GM12878 (cell line): Measurements from ENCODE around the gene NUPR1. TPM values are rescaled to one million over a fixed set of nuclear protein-coding genes. Genes with fewer than 3 reads are reported as not detected.
A peak's percentile ranks its signal among the peaks of the same experiment; 100 is the strongest.

Experiments used
- ATAC-seq: fragments of 200-7000 bp; cut with Tn5 transposase; 3 replicates; pipeline ENCODE4 v1.9.1; 2020; ENCODE audit warnings: mild to moderate bottlenecking, moderate library complexity
- BruUV-seq: library from RNA; stranded (reverse); fragments of 400-500 nt; replicated peaks from 2 replicates; lab custom pipeline; 2021; lab: Mats Ljungman, UMichigan
- CTCF ChIA-PET: fragments of 300-600 bp; sonication (Branson Sonifier 250); formaldehyde crosslinking; extraction: SDS; loops from one replicate; lab custom pipeline; 2021; ENCODE audit warnings: inconsistent platforms; lab: Yijun Ruan, JAX
- POLR2A ChIA-PET: fragments of 350-600 bp; formaldehyde crosslinking; extraction: SDS; loops from one replicate; lab custom pipeline; 2021; ENCODE audit warnings: inconsistent platforms; lab: Charles Lee
- RAD21 ChIA-PET: fragments of 300-600 bp; sonication (Branson Sonifier 250); formaldehyde crosslinking; loops from one replicate; lab custom pipeline; 2023; ENCODE audit warnings: antibody characterized with exemption; ENCODE audit not compliant: unreplicated experiment; lab: Charles Lee
- SMC1A ChIA-PET: fragments of 300-600 bp; sonication (Branson Sonifier 250); formaldehyde crosslinking; loops from one replicate; lab custom pipeline; 2023; ENCODE audit not compliant: unreplicated experiment, uncharacterized antibody; lab: Charles Lee
- DNase-seq: peaks from one replicate; pipeline ENCODE4 v3.0.0-alpha.2; 2011; ENCODE audit warnings: low read depth, low spot score
- FAIRE-seq: peaks from 3 replicates; lab custom pipeline; 2011; peaks lifted over from hg19 to GRCh38; lab: Jason Lieb, UNC
- H2AFZ ChIP-seq: 2 replicates; pipeline ENCODE4 v1.6.0; 2011; ENCODE audit warnings: low read depth, low read length, control low read depth; ENCODE audit not compliant: control insufficient read depth
- H3K27ac ChIP-seq: 2 replicates; pipeline ENCODE4 v1.5.1; 2011; ENCODE audit warnings: control low read depth; ENCODE audit not compliant: control insufficient read depth, insufficient read depth
- H3K27me3 ChIP-seq, 2 experiments: replicated peaks in 1 of 2; 2 replicates each; pipeline versions ENCODE4 v1.6.0 to v1.6.1; 2011; ENCODE audit warnings: low read length in 1 of 2; ENCODE audit not compliant: control insufficient read depth in 2 of 2, insufficient read depth in 2 of 2
- H3K36me3 ChIP-seq, 2 experiments: 2 replicates each; pipeline ENCODE4 v1.5.1; 2011; ENCODE audit warnings: low read length in 1 of 2; ENCODE audit not compliant: control insufficient read depth in 2 of 2, insufficient read depth in 2 of 2
- H3K4me1 ChIP-seq: 2 replicates; pipeline ENCODE4 v1.6.1; 2011; ENCODE audit warnings: mild to moderate bottlenecking, low read length, moderate library complexity, mixed read lengths; ENCODE audit not compliant: control insufficient read depth, insufficient read depth
- H3K4me2 ChIP-seq: 2 replicates; pipeline ENCODE4 v1.6.0; 2011; ENCODE audit warnings: control low read depth; ENCODE audit not compliant: control insufficient read depth, insufficient read depth
- H3K4me3 ChIP-seq: fragments of 200-600 bp; sonication (generic); 2 replicates; pipeline ENCODE4 v1.5.1; 2016
- H3K79me2 ChIP-seq: 2 replicates; pipeline ENCODE4 v1.6.0; 2011; ENCODE audit warnings: low read length; ENCODE audit not compliant: control insufficient read depth, insufficient read depth
- H3K9ac ChIP-seq: 2 replicates; pipeline ENCODE4 v1.8.0; 2011; ENCODE audit warnings: low read length, control low read depth, mixed read lengths; ENCODE audit not compliant: control insufficient read depth, insufficient read depth
- H3K9me3 ChIP-seq: replicated peaks from 3 replicates; pipeline ENCODE4 v1.5.1; 2011; ENCODE audit warnings: mild to moderate bottlenecking, low read length; ENCODE audit not compliant: control insufficient read depth, insufficient read depth
- H4K20me1 ChIP-seq: 2 replicates; pipeline ENCODE4 v1.6.0; 2011; ENCODE audit not compliant: control insufficient read depth, insufficient read depth
- MLLT1 ChIP-seq: fragments of 450-650 bp; IDR thresholded peaks from 2 replicates; pipeline ENCODE4 v1.6.1; 2016; ENCODE audit warnings: mild to moderate bottlenecking
- WGBS: methylation state at CpG from one replicate; pipeline ENCODE4 v1.1.6; 2016; ENCODE audit warnings: low lambda C conversion rate; ENCODE audit not compliant: insufficient replicate concordance, insufficient coverage; ENCODE audit errors: missing lambda C conversion rate; 5-methylcytosine and 5-hydroxymethylcytosine counted together
- in situ Hi-C: fragments of 300-500 bp; cut with MboI; formaldehyde crosslinking; loops from 9 replicates; pipeline ENCODE4 v1.14.3; 2018; ENCODE audit warnings: mixed read lengths
- intact Hi-C: fragments of 100-400 bp; cut with micrococcal nuclease; formaldehyde crosslinking; loops from one replicate; pipeline ENCODE4 v1.14.2; 2022; ENCODE audit not compliant: unreplicated experiment
- polyA plus RNA-seq, 11 experiments: library from polyadenylated mRNA; depleted of rRNA in 4 of 11; unstranded in 6 of 11; stranded (reverse) in 5 of 11; fragments of >200 nt; fragmentation: Nextera tagmentation in 4 of 11; fragmentation: Illumina TruSeq in 1 of 11; extraction: Ambion mirVana in 4 of 11; extraction: Trizol in 1 of 11; gene quantifications; 1 replicate in 1 of 11; 2 replicates in 10 of 11; pipeline versions ENCODE4 v1.2.1 to v1.2.3, GENCODE V29; 2011 to 2016; ENCODE audit warnings: inconsistent platforms in 2 of 11, missing spikeins in 2 of 11, low read depth in 1 of 11
- total RNA-seq, 4 experiments: library from RNA; depleted of rRNA in 3 of 4; stranded (reverse); fragments of >200 nt in 3 of 4; fragmentation: Illumina TruSeq in 1 of 4; extraction: Trizol in 1 of 4; gene quantifications; 2 replicates each; pipeline versions ENCODE4 v1.2.1 to v1.2.3, GENCODE V29; 2013 to 2021
- TF ChIP-seq, protein P1 (sequence below): fragments of 150-350 bp; IDR thresholded peaks from 2 replicates; pipeline ENCODE4 v1.6.1; 2016; ENCODE audit warnings: low read depth, low read length
- TF ChIP-seq, protein P2 (sequence below): IDR thresholded peaks from 2 replicates; pipeline ENCODE4 v1.6.1; 2011; ENCODE audit warnings: borderline replicate concordance, low read depth, mild to moderate bottlenecking, moderate library complexity, low read length; ENCODE audit not compliant: insufficient read depth, poor library complexity, severe bottlenecking

The NUPR1 gene
- total and polyA plus RNA-seq, 10 of the 15 experiments (the other 5 are each of a cell fraction or from before 2014, with no cell fraction given) = 0.04 to 0.78 (median 0.17) TPM; not detected in 2

DNA sequence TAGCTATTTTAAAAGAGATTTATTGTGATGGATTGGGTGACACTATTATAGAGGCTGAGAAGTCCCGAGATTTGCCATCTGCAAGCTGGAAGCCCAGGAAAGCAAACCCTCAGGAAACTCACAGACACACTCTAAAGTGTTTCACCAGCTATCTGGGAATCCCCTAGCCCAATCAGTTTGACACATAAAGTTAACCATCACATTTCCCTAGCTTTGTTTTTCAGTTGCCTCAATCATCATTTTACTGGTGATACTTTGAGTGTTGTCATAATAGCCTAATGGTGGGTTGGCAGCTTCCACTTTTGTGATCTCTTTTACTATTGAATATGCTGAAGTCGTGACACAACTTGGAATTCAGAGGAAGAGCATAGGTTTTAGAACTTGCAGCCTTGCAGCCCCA lies 16.8 kb upstream of the NUPR1 start (continued):
- TF ChIP-seq, protein P1, sequence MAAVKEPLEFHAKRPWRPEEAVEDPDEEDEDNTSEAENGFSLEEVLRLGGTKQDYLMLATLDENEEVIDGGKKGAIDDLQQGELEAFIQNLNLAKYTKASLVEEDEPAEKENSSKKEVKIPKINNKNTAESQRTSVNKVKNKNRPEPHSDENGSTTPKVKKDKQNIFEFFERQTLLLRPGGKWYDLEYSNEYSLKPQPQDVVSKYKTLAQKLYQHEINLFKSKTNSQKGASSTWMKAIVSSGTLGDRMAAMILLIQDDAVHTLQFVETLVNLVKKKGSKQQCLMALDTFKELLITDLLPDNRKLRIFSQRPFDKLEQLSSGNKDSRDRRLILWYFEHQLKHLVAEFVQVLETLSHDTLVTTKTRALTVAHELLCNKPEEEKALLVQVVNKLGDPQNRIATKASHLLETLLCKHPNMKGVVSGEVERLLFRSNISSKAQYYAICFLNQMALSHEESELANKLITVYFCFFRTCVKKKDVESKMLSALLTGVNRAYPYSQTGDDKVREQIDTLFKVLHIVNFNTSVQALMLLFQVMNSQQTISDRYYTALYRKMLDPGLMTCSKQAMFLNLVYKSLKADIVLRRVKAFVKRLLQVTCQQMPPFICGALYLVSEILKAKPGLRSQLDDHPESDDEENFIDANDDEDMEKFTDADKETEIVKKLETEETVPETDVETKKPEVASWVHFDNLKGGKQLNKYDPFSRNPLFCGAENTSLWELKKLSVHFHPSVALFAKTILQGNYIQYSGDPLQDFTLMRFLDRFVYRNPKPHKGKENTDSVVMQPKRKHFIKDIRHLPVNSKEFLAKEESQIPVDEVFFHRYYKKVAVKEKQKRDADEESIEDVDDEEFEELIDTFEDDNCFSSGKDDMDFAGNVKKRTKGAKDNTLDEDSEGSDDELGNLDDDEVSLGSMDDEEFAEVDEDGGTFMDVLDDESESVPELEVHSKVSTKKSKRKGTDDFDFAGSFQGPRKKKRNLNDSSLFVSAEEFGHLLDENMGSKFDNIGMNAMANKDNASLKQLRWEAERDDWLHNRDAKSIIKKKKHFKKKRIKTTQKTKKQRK = no peak
- TF ChIP-seq, all 136 proteins: peak for 7

DNA sequence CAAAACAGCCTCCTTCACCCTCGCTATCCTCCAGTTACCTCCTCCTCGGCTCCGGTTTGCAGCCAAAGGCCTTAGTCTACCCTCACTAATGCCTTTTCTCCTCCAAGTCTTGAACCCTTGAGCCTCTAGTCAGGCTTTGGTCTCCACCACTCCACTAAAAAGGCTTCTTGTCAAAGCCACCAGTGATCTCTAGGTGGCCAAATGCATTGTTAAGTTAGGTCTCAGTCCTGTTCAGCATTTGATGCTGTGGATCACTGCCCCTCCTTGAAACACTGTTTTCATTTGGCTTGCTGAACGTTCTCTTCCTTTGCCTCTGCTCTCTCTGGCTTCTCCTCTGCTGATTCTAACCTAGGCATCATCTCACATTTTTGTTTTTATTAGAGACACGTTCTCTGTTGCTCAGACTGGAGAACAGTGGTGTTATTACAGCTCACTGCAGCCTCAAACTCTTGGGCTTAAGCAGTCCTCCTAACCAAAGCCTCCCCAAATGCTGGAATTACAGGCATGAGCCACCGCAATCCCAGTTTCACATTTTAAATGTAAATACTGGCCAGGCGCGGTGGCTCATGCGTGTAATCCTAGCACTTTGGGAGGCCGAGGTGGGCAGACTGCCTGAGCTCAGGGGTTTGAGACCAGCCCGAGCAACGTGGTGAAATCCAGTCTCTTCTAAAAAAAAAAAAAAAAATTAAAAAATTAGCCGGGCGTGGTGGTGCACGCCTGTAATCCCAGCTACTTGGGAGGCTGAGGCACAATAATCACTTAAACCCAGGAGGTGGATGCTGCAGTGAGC lies 16.1 kb upstream of the NUPR1 start:
- ATAC-seq (peak; percentile 10), DNase-seq (no peak), FAIRE-seq (peak; percentile 75)
- peaks cover 17% of the 10 kb centered on the region for H3K4me1 ChIP-seq
- H3K4me3 ChIP-seq = peak overlapping the region; percentile 79
- TF ChIP-seq, protein P2, sequence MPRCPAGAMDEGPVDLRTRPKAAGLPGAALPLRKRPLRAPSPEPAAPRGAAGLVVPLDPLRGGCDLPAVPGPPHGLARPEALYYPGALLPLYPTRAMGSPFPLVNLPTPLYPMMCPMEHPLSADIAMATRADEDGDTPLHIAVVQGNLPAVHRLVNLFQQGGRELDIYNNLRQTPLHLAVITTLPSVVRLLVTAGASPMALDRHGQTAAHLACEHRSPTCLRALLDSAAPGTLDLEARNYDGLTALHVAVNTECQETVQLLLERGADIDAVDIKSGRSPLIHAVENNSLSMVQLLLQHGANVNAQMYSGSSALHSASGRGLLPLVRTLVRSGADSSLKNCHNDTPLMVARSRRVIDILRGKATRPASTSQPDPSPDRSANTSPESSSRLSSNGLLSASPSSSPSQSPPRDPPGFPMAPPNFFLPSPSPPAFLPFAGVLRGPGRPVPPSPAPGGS = no peak
- peak; percentile 31; the same call in 1 of the 2 replicates for TF ChIP-seq MLLT1
- no TSS peak for BruUV-seq
- peak overlapping the region; percentile 33 for H3K9ac ChIP-seq
- intact Hi-C loops (loop anchor here (5.0 kb wide), 1 partner anchor 63 kb away; the partner anchor contains the start of genes APOBR and CLN3), in situ Hi-C loops (loop anchor here (5.0 kb wide), 1 partner anchor 38 kb away; no protein-coding TSS in a partner anchor)
- peak overlapping the region; percentile 69 for H3K4me2 ChIP-seq
- no peaks in the 10 kb centered on the region for H3K27me3 ChIP-seq
- H2AFZ ChIP-seq = peak overlapping the region; percentile 54
- ChIA-PET CTCF (interaction anchor here (0.7 to 1.8 kb wide), 3 partner anchors 45 to 230 kb away, joined by 3 to 4 read pairs (median 3); no protein-coding TSS in a partner anchor), SMC1A (interaction anchor here (0.7 to 1.2 kb wide), 3 partner anchors 12 to 63 kb away, joined by 3 read pairs; partner anchors contain the start of gene CLN3), RAD21 (interaction anchor here (1.4 to 2.9 kb wide), 2 partner anchors 62 to 63 kb away, joined by 4 to 7 read pairs; partner anchors contain the start of gene CLN3), POLR2A (interaction anchor here (0.9 kb wide), 1 partner anchor 366 kb away, joined by 3 read pairs; no protein-coding TSS in a partner anchor)
- no peaks in the 10 kb centered on the region for H4K20me1 ChIP-seq
- peaks cover 4% of the 10 kb centered on the region for H3K79me2 ChIP-seq
- no peaks in the 10 kb centered on the region for H3K36me3 ChIP-seq
- H3K9me3 ChIP-seq = no peaks in the 10 kb centered on the region; the same call in 2 of the 3 replicates
- H3K27ac ChIP-seq = peak overlapping the region; percentile 16
- WGBS = 72% methylated on average over 15 of the region's 15 CpGs
